ENCODE results near the gene SYT17. TPM values are rescaled to one million over a fixed set of nuclear protein-coding genes. Genes with fewer than 3 reads are reported as not detected.

SYT17 gene
- total RNA-seq, 1 donor from 2014 or later, result 10.7 TPM

- H3K27me3 Mint-ChIP-seq, result peaks cover 14% of the 10 kb centered on the region
- no peak overlapping the region for H3K4me3 Mint-ChIP-seq (ENCODE audit: low read depth)
- no peaks in the 10 kb centered on the region for H3K4me1 Mint-ChIP-seq (ENCODE audit: low read depth)
- H3K9me3 Mint-ChIP-seq (ENCODE audit: low read depth), result no peaks in the 10 kb centered on the region
- H3K36me3 Mint-ChIP-seq (ENCODE audit: insufficient read depth), result no peaks in the 10 kb centered on the region
- no peak overlapping the region for H3K27ac Mint-ChIP-seq
- DNase-seq (ENCODE audit: low spot score, unreplicated experiment), result no peak
- TF ChIP-seq, protein P1, sequence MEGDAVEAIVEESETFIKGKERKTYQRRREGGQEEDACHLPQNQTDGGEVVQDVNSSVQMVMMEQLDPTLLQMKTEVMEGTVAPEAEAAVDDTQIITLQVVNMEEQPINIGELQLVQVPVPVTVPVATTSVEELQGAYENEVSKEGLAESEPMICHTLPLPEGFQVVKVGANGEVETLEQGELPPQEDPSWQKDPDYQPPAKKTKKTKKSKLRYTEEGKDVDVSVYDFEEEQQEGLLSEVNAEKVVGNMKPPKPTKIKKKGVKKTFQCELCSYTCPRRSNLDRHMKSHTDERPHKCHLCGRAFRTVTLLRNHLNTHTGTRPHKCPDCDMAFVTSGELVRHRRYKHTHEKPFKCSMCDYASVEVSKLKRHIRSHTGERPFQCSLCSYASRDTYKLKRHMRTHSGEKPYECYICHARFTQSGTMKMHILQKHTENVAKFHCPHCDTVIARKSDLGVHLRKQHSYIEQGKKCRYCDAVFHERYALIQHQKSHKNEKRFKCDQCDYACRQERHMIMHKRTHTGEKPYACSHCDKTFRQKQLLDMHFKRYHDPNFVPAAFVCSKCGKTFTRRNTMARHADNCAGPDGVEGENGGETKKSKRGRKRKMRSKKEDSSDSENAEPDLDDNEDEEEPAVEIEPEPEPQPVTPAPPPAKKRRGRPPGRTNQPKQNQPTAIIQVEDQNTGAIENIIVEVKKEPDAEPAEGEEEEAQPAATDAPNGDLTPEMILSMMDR (IDR thresholded peaks at IDR 0.05; ENCODE audit: unreplicated experiment), result no peak
Observed at GRCh38 chr16:19127205-19127604, 40.8 kb upstream of the SYT17 start.

GRCh38 chr16:19127674-19128131, 40.3 kb upstream of the SYT17 start:
- H3K4me1 Mint-ChIP-seq (ENCODE audit: low read depth), result no peaks in the 10 kb centered on the region
- peaks cover 11% of the 10 kb centered on the region for H3K27me3 Mint-ChIP-seq
- no peaks in the 10 kb centered on the region for H3K9me3 Mint-ChIP-seq (ENCODE audit: low read depth)
- no peak overlapping the region for H3K4me3 Mint-ChIP-seq (ENCODE audit: low read depth)
- DNase-seq (ENCODE audit: low spot score, unreplicated experiment), result no peak
- H3K36me3 Mint-ChIP-seq (ENCODE audit: insufficient read depth), result no peaks in the 10 kb centered on the region
- TF ChIP-seq, protein P1 (IDR thresholded peaks at IDR 0.05; ENCODE audit: unreplicated experiment), result no peak
- H3K27ac Mint-ChIP-seq, result no peak overlapping the region

DNA sequence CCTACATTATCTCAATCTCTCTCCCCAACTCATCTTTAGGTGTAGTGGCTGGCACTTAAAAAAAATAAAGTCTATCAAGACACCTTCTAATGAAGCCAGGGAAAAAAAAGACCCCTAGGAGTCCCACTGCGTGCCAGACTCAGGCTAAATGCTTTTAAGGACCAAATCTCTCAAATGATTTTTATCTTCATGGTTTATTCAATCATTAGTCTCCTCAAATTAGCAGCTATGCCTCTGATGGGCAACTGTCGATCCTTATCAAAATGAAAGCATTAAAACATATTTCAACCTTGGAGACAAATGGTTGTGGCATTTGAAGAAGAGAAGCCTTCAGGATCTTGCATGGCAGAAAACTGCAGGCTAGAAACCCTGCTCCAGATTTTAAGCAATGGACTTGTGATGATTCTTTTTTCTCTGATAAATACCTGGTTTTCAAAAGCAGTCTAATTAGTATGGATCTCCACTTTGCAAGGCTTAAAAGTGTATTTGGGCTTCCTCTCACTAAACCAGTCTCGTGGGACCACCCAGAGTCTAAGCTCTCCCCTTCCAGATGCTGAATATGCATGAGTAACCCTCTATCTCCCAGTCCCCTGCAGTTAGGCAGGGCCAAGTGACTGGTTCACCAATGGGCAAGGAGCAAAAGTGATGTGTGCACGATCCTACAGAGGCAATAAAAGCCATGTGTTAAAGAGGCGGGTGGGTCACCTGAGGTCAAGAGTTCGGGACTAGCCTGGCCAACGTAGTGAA, 39.4 kb upstream of the SYT17 start:
- no peak overlapping the region for H3K4me3 Mint-ChIP-seq (ENCODE audit: low read depth)
- H3K9me3 Mint-ChIP-seq (ENCODE audit: low read depth), result no peaks in the 10 kb centered on the region
- TF ChIP-seq, protein P1 (IDR thresholded peaks at IDR 0.05; ENCODE audit: unreplicated experiment), result no peak
- no peaks in the 10 kb centered on the region for H3K36me3 Mint-ChIP-seq (ENCODE audit: insufficient read depth)
- no peak overlapping the region for H3K27ac Mint-ChIP-seq
- H3K27me3 Mint-ChIP-seq, result peaks cover 11% of the 10 kb centered on the region
- DNase-seq (ENCODE audit: low spot score, unreplicated experiment), result no peak
- no peaks in the 10 kb centered on the region for H3K4me1 Mint-ChIP-seq (ENCODE audit: low read depth)

GRCh38 chr16:19130385-19130784, 37.7 kb upstream of the SYT17 start:
- DNase-seq (ENCODE audit: low spot score, unreplicated experiment), result no peak
- Mint-ChIP-seq H3K36me3 (ENCODE audit: insufficient read depth) (no peaks in the 10 kb centered on the region), H3K9me3 (ENCODE audit: low read depth) (no peaks in the 10 kb centered on the region), H3K27ac (no peak overlapping the region), H3K27me3 (peaks cover 17% of the 10 kb centered on the region), H3K4me1 (ENCODE audit: low read depth) (no peaks in the 10 kb centered on the region), H3K4me3 (ENCODE audit: low read depth) (no peak overlapping the region)
- TF ChIP-seq, protein P1 (IDR thresholded peaks at IDR 0.05; ENCODE audit: unreplicated experiment), result no peak

DNA sequence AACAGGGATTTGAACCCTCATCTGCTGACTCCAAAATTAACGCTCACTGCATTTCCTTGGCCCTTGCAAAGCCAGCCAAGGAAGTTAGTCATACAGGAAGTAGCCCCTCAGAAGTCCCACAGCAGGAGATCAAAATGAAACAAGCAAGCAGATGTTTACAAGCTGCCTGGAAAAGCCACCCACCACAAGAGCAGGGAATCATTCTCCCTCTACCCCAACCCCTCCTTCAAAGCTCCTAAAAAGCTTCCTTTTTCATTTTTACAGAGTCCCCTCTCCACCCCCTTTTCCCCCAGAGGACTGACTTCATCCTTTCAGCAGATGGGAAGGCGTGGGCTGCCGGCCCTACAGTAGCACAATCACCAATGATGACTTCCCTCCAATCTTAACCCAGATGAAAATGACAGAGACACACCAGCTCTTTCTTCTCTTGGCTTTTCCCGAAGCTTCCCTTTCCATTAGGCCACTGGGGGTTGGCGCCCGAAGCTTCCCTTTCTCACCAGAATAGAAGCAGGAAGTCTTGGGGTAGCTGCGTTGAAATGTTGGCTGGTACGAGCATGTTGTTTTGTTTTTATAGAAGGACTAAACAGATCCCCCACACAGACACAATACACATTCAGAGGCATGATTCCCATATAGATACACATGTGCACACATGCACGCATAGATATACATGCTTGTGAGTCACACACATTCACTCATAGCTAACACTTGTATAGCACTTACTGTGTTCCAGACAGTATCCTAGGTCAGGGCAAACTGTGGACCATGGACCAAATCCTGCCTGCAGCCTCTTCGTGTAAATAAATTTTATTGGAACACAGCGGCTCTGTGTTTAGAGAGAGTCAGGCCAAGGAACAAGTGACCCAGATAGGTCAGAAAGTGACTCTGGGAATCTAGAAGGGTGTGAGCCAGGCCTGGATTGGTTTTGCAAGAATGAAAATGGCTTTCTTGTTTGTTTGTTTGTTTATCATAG, 36.9 kb upstream of the SYT17 start:
- Mint-ChIP-seq H3K4me1 (ENCODE audit: low read depth) (peaks cover under 1% of the 10 kb centered on the region), H3K27me3 (peaks cover 22% of the 10 kb centered on the region), H3K9me3 (ENCODE audit: low read depth) (no peaks in the 10 kb centered on the region), H3K27ac (no peak overlapping the region), H3K36me3 (ENCODE audit: insufficient read depth) (no peaks in the 10 kb centered on the region), H3K4me3 (ENCODE audit: low read depth) (no peak overlapping the region)
- TF ChIP-seq, protein P1 (IDR thresholded peaks at IDR 0.05; ENCODE audit: unreplicated experiment), result no peak
- no peak for DNase-seq (ENCODE audit: low spot score, unreplicated experiment)
